HG03354 (cell line): Measurements from ENCODE around the gene EIF2S1.

Experiments
- ATAC-seq: cut with Tn5 transposase; IDR thresholded peaks from one replicate; pipeline ENCODE4 v1.9.1; 2021; ENCODE audit warnings: mild to moderate bottlenecking; ENCODE audit not compliant: unreplicated experiment, poor library complexity, severe bottlenecking

EIF2S1 gene

DNA sequence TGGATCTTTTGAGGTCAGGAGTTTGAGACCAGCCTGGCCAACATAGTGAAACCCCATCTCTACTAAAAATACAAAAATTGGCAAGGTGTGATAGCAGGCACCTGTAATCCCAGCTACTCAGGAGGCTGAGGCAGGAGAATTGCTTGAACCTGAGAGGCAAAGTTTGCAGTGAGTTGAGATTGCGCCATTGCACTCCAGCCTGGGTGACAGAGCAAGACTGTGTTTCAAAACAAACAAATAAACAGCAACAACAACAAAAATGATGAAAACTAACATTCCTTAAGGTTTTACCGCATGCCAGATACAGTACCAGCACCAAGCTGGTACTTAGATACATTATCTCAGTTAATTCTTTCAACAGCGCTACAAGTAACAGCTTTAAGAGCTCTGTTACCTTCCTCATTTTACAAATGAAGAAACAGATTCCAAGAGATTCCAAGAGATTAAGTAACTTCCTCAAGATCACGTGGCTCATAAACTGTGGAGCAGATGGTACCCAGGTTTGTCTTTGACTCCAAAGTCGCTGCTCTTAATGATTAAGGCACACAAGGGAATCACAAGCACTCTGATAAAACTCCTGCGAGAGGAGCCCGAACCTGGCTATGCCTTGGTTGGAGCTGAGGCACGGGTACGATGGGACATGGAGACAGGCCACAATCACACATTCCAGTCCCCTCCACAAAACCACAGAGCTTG lies 69.5 kb downstream of the EIF2S1 start:
- ATAC-seq, result no peak

DNA sequence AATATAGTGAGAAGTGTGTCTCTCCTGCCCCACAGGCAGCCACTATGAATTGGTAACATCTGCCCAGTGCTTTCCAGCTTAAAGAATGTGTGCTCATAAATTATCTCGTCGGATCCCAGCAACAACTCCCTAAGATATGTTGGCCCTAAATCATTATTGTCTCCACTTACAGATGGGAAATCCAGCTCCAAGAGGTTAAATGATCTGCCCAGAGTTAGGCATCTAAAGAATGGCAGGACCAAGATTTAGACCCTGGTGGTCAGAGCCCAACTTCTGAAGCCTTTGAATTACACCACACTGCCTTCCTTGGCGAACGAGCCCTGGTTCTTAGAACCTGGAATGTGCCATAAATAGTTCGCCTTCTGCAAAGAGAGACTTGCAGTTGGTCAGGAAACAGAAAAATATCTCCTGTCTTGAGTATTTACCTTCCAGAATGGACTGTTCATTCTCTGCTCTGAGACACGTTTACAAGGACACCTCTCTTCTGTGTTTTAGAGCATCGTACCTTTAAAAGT lies 72.0 kb downstream of the EIF2S1 start:
- no peak for ATAC-seq

DNA sequence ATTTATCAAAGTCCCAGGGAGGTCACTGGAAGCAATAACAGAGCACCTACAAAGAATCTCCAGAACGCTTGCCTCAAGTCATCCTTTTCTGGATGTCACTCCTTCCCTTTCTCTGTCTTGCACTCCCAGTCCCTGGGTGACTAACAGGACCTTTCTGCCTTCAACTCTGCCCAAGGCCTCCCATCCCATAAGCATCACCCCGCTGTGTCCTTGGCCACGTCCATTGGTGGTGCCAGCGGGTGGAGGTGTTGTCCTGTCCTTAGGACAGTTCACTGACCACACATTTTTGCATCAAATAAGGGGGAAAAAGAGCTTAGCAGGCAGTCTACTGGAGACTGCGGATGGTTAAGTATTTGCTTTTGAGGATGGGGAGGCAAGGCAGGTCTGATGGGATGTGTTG lies 75.5 kb downstream of the EIF2S1 start:
- ATAC-seq, result no peak
